DND-41 (cell line): ENCODE results near the gene NUP214.

ENCODE experiments used
- ATAC-seq: fragments of 200-7000 bp; cut with Tn5 transposase; 3 replicates; pipeline ENCODE4 v1.9.1; 2021; ENCODE audit warnings: low read depth; ENCODE audit not compliant: insufficient read depth
- DNase-seq: peaks from one replicate; pipeline ENCODE4 v3.0.0-alpha.2; 2020
- H2AFZ ChIP-seq: 2 replicates; pipeline ENCODE4 v1.6.0; 2012; ENCODE audit warnings: low read depth, low read length
- H3K27ac ChIP-seq: 2 replicates; pipeline ENCODE4 v1.5.1; 2012; ENCODE audit warnings: low read length, inconsistent platforms
- H3K27me3 ChIP-seq: fragments of 200-600 bp; sonication (generic); 2 replicates; pipeline ENCODE4 v1.6.0; 2012; ENCODE audit warnings: low read length, mild to moderate bottlenecking, inconsistent platforms; ENCODE audit not compliant: insufficient read depth, poor library complexity
- H3K36me3 ChIP-seq: 2 replicates; pipeline ENCODE4 v1.5.1; 2012; ENCODE audit warnings: low read length, inconsistent platforms; ENCODE audit not compliant: insufficient read depth
- H3K4me1 ChIP-seq: 2 replicates; pipeline ENCODE4 v1.5.1; 2012; ENCODE audit warnings: mild to moderate bottlenecking, low read length; ENCODE audit not compliant: insufficient read depth
- H3K4me2 ChIP-seq: 2 replicates; pipeline ENCODE4 v1.6.0; 2012; ENCODE audit warnings: mild to moderate bottlenecking, moderate library complexity, low read length, inconsistent platforms; ENCODE audit not compliant: insufficient read depth
- H3K4me3 ChIP-seq, 2 experiments: fragments of 200-600 bp in 1 of 2; shearing (Covaris generic) in 1 of 2; 2 replicates each; pipeline ENCODE4 v1.5.1; 2012 to 2016; ENCODE audit warnings: inconsistent platforms in 2 of 2, low read length in 2 of 2, mild to moderate bottlenecking in 2 of 2, low read depth in 1 of 2, moderate library complexity in 1 of 2
- H3K79me2 ChIP-seq: 2 replicates; pipeline ENCODE4 v1.6.0; 2012; ENCODE audit warnings: low read length, inconsistent platforms; ENCODE audit not compliant: insufficient read depth
- H3K9ac ChIP-seq: 2 replicates; pipeline ENCODE4 v1.6.0; 2012; ENCODE audit warnings: low read depth, mild to moderate bottlenecking, inconsistent platforms, low read length, moderate library complexity
- H3K9me3 ChIP-seq: 2 replicates; pipeline ENCODE4 v1.5.1; 2012; ENCODE audit warnings: low read length, moderate library complexity, mild to moderate bottlenecking, inconsistent platforms; ENCODE audit not compliant: insufficient read depth, severe bottlenecking
- H4K20me1 ChIP-seq: 2 replicates; pipeline ENCODE4 v1.6.0; 2012; ENCODE audit warnings: low read length; ENCODE audit not compliant: insufficient read depth
- CTCF ChIP-seq: IDR thresholded peaks from 2 replicates; pipeline ENCODE4 v1.5.1; 2012; ENCODE audit warnings: borderline replicate concordance, low read length, moderate library complexity, mild to moderate bottlenecking; ENCODE audit not compliant: poor library complexity, severe bottlenecking; ENCODE audit errors: extremely low read depth
- EZH2 ChIP-seq: IDR thresholded peaks from 3 replicates; pipeline ENCODE4 v1.6.1; 2012; ENCODE audit warnings: borderline replicate concordance, low read depth, mild to moderate bottlenecking, moderate library complexity, low read length, inconsistent platforms; ENCODE audit not compliant: severe bottlenecking

Gene NUP214

GRCh38 chr9:131218370-131218769, 93.0 kb downstream of the NUP214 start:
- H2AFZ ChIP-seq = no peak overlapping the region
- TF ChIP-seq EZH2 (no peak), CTCF (no peak)
- no peaks in the 10 kb centered on the region for H3K4me1 ChIP-seq
- H3K36me3 ChIP-seq = peaks cover 41% of the 10 kb centered on the region; the same call in 1 of the 2 replicates
- H3K79me2 ChIP-seq = no peaks in the 10 kb centered on the region
- no peaks in the 10 kb centered on the region for H3K9me3 ChIP-seq
- H3K27ac ChIP-seq = no peak overlapping the region
- no peaks in the 10 kb centered on the region for H3K27me3 ChIP-seq
- no peak for ATAC-seq
- no peaks in the 10 kb centered on the region for H4K20me1 ChIP-seq
- DNase-seq = no peak
- H3K4me2 ChIP-seq = no peak overlapping the region
- no peak overlapping the region for H3K9ac ChIP-seq
- H3K4me3 ChIP-seq = no peak overlapping the region

- no peaks in the 10 kb centered on the region for H3K27me3 ChIP-seq
- H3K9me3 ChIP-seq = no peaks in the 10 kb centered on the region
- H2AFZ ChIP-seq = no peak overlapping the region
- H4K20me1 ChIP-seq = no peaks in the 10 kb centered on the region
- H3K4me2 ChIP-seq = no peak overlapping the region
- DNase-seq (no peak), ATAC-seq (no peak)
- no peak overlapping the region for H3K4me3 ChIP-seq
- H3K4me1 ChIP-seq = no peaks in the 10 kb centered on the region
- H3K36me3 ChIP-seq = peaks cover 40% of the 10 kb centered on the region; the same call in 1 of the 2 replicates
- no peak overlapping the region for H3K27ac ChIP-seq
- no peak for TF ChIP-seq CTCF
- no peak for TF ChIP-seq EZH2
- H3K79me2 ChIP-seq = no peaks in the 10 kb centered on the region
- no peak overlapping the region for H3K9ac ChIP-seq
Observed at GRCh38 chr9:131220485-131220884, 95.1 kb downstream of the NUP214 start.

GRCh38 chr9:131222460-131222859, 97.1 kb downstream of the NUP214 start:
- TF ChIP-seq CTCF (no peak), EZH2 (no peak)
- Histone ChIP-seq H4K20me1 (no peaks in the 10 kb centered on the region), H3K27ac (no peak overlapping the region), H3K27me3 (no peaks in the 10 kb centered on the region), H2AFZ (no peak overlapping the region), H3K79me2 (no peaks in the 10 kb centered on the region), H3K4me2 (no peak overlapping the region), H3K4me1 (no peaks in the 10 kb centered on the region), H3K36me3 (peaks cover 38% of the 10 kb centered on the region), H3K9me3 (no peaks in the 10 kb centered on the region), H3K4me3 (no peak overlapping the region), H3K9ac (no peak overlapping the region)
- ATAC-seq (no peak), DNase-seq (no peak)

DNA sequence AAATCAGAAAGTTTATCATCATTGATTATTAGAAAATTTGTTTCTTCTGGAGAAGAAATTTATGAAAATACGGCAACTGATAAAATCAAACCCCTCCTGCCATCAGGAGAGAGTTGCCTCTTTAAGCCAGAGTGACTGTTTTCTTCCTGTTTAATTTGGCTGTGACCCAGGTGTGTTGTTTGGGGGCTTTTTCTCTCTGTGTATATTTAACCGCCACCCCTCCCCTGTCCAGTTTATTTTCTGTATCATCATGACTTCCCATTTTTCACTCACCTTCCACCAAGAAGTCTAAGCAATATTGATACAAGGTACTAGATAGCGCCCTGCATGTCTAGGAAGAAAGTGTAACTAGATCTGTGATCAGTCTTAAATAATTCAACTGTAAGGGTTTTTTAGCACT, 100.8 kb downstream of the NUP214 start:
- ATAC-seq (no peak), DNase-seq (no peak)
- no peak overlapping the region for H3K4me3 ChIP-seq
- H3K4me2 ChIP-seq = no peak overlapping the region
- H3K4me1 ChIP-seq = no peaks in the 10 kb centered on the region
- peaks cover 50% of the 10 kb centered on the region for H3K36me3 ChIP-seq
- H3K9ac ChIP-seq = no peak overlapping the region
- no peaks in the 10 kb centered on the region for H3K9me3 ChIP-seq
- H3K79me2 ChIP-seq = no peaks in the 10 kb centered on the region
- TF ChIP-seq EZH2 (no peak), CTCF (no peak)
- no peak overlapping the region for H3K27ac ChIP-seq
- no peak overlapping the region for H2AFZ ChIP-seq
- no peaks in the 10 kb centered on the region for H3K27me3 ChIP-seq
- H4K20me1 ChIP-seq = no peaks in the 10 kb centered on the region
